SH-SY5Y (cell line): Measurements from ENCODE around the gene EXOC1.

Source experiments
- GATA2 ChIP-seq: IDR thresholded peaks from 2 replicates; pipeline ENCODE4 v1.6.1; 2011; ENCODE audit warnings: mild to moderate bottlenecking, low read depth, low read length
- GATA3 ChIP-seq: IDR thresholded peaks from 2 replicates; pipeline ENCODE4 v1.6.1; 2011; ENCODE audit warnings: low read depth, mild to moderate bottlenecking, low read length, moderate library complexity

DNA sequence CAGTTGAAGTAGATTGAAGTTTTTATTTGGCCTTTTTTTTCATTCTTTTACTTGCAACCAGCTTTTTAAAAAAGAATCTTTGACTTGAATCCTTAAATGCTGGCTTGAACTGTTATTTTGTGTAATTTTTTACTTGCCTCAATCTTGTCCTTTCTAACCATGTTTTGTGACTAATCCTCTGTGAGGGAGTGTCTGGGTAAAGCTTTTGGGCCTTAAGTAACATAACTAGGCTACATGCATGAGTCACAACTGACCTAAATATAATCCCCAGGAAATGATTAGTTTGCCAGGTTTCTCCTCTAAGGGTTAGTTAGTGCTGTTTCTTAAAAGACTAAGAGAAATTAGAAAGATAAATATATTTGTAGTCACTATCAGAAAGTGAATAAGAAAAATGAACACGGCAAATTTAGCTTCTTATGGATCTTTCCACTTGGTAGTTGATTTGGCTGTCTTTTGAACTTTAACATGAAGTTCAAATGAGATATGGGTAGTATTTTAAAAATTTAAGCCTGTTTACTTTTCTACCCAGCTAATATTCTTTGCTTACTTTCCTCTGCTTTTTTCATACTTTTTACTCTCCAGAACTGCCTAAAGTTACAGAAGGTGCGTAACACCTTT is 13.0 kb downstream of the EXOC1 start:
- TF ChIP-seq GATA2 (no peak), GATA3 (no peak)
